Measurements from ENCODE around the gene NAT16. TPM values are rescaled to one million over a fixed set of nuclear protein-coding genes. Genes with fewer than 3 reads are reported as not detected.
A peak's percentile ranks its signal among the peaks of the same experiment; 100 is the strongest.

NAT16 gene
- total and polyA plus RNA-seq, 2 of the 8 experiments (the other 6 are each of a cell fraction or from before 2014, with no cell fraction given): 0.26 to 0.84 TPM

- Histone ChIP-seq H3K27ac (ENCODE audit: low read depth, low read length) (no peak overlapping the region), H3K9ac (replicated peaks in 1 of 4; ENCODE audit: extremely low read depth in 1 of 4, low read depth in 3 of 4, low read length in 3 of 4) (peak overlapping the region in 1 of 4 experiments; percentile 40; a peak in 1 of 7 replicates), H4K5ac (ENCODE audit: insufficient read length, low read depth, low read length) (no peak overlapping the region), H2BK20ac (ENCODE audit: low read length) (no peak overlapping the region), H2AK5ac (ENCODE audit: low read depth, low read length) (no peak overlapping the region), H3K27me3 (replicated peaks in 1 of 4; ENCODE audit: control insufficient read depth in 3 of 4, extremely low read depth in 1 of 4, insufficient read depth in 3 of 4, low read length in 3 of 4) (peaks cover 8 to 59% (median 40%) of the 10 kb centered on the region in 4 experiments), H3K4me1 (replicated peaks in 1 of 4; ENCODE audit: control insufficient read depth in 3 of 4, insufficient read depth in 4 of 4, low read length in 3 of 4) (peaks cover 17 to 62% (median 43%) of the 10 kb centered on the region in 4 experiments), H2BK120ac (replicated peaks; ENCODE audit: low read depth, low read length) (no peak overlapping the region), H3K4me3 (ENCODE audit: extremely low read depth in 1 of 4, insufficient read depth in 2 of 4, low read depth in 3 of 4, low read length in 4 of 4) (peak overlapping the region; percentile 46 to 74 (median 48)), H2AFZ (ENCODE audit: low read length) (no peak overlapping the region), H3K9me3 (ENCODE audit: insufficient read depth in 2 of 2, low read depth in 1 of 2, low read length in 1 of 2) (no peaks in the 10 kb centered on the region), H3K79me2 (ENCODE audit: control insufficient read depth in 1 of 2, insufficient read depth in 2 of 2, low read length in 2 of 2) (no peaks in the 10 kb centered on the region), H3K23me2 (ENCODE audit: low read depth, low read length) (peaks cover 37% of the 10 kb centered on the region), H3K56ac (replicated peaks; ENCODE audit: insufficient read length, low read depth, low read length) (no peak overlapping the region), H3K79me1 (ENCODE audit: low read depth, low read length) (no peaks in the 10 kb centered on the region), H4K91ac (replicated peaks; ENCODE audit: insufficient read length, low read length) (no peak overlapping the region), H4K8ac (ENCODE audit: extremely low read depth, insufficient read depth, low read length) (peak overlapping the region; percentile 4), H3K4me2 (ENCODE audit: insufficient read depth in 1 of 2, low read depth in 2 of 2, low read length in 2 of 2) (peak overlapping the region; percentile 44 to 90), H2BK15ac (ENCODE audit: low read length) (no peak overlapping the region), H2BK5ac (ENCODE audit: low read depth, low read length) (no peak overlapping the region), H3K36me3 (ENCODE audit: control insufficient read depth in 2 of 4, insufficient read depth in 4 of 4, low read length in 3 of 4) (peaks cover 0 to 1% (median 0%) of the 10 kb centered on the region in 4 experiments; a peak in 1 of 8 replicates), H4K20me1 (replicated peaks in 1 of 2; ENCODE audit: control insufficient read depth in 1 of 2, insufficient read depth in 2 of 2, low read length in 2 of 2) (peaks cover 7 to 9% of the 10 kb centered on the region in 2 experiments), H3K18ac (ENCODE audit: extremely low read depth, low read length) (peak overlapping the region; percentile 13), H2BK12ac (ENCODE audit: low read depth, low read length) (no peak overlapping the region), H3K4ac (replicated peaks; ENCODE audit: insufficient read length, low read depth, low read length) (no peak overlapping the region), H3K23ac (ENCODE audit: insufficient read length) (no peak overlapping the region), H3K14ac (ENCODE audit: insufficient read length) (no peak overlapping the region)
- ChIA-PET POLR2A (ENCODE audit: partially characterized antibody) (interaction anchor here (1.1 to 2.6 kb wide), 3 partner anchors 9 to 130 kb away, joined by 4 to 20 read pairs (median 8); partner anchors contain the start of gene AP1S1), CTCF (ENCODE audit: partially characterized antibody) (interaction anchor here (1.0 to 5.7 kb wide), 5 partner anchors 8 to 28 kb away, joined by 3 to 46 read pairs (median 8); no protein-coding TSS in a partner anchor)
- WGBS, 2 experiments (ENCODE audit: extremely low coverage in 1 of 2, insufficient coverage in 1 of 2, insufficient read length in 1 of 2, insufficient replicate concordance in 2 of 2, low coverage in 1 of 2, low lambda C conversion rate in 2 of 2, missing lambda C conversion rate in 1 of 2): 2% methylated on average over 64 of the region's 75 CpGs; no CpG with 5 or more reads in 1 of the 2 experiments
- FAIRE-seq (no peak), DNase-seq (ENCODE audit: low read depth in 1 of 2, low spot score in 2 of 2) (peak in 1 of 2 experiments; percentile 85)
- TF ChIP-seq CBX8 (IDR thresholded peaks at IDR 0.05; ENCODE audit: borderline replicate concordance, low read depth, low read length) (no peak), CTCF (IDR thresholded peaks at IDR 0.05; ENCODE audit: control extremely low read depth in 1 of 3, insufficient read depth in 1 of 3, low read depth in 1 of 3, low read length in 3 of 3) (no peak), SUZ12 (IDR thresholded peaks at IDR 0.05; ENCODE audit: low read length) (peak; percentile 58), EZH2 (IDR thresholded peaks at IDR 0.05; ENCODE audit: low read depth, low read length, severe bottlenecking) (peak; percentile 66), HDAC6 (IDR thresholded peaks at IDR 0.05; ENCODE audit: low read depth, low read length) (no peak), HDAC2 (IDR thresholded peaks at IDR 0.05; ENCODE audit: borderline replicate concordance in 1 of 2, low read depth in 2 of 2, low read length in 2 of 2) (peak; percentile 21 to 50; a peak in 1 of 4 replicates)
- TF ChIP-seq, protein P1, sequence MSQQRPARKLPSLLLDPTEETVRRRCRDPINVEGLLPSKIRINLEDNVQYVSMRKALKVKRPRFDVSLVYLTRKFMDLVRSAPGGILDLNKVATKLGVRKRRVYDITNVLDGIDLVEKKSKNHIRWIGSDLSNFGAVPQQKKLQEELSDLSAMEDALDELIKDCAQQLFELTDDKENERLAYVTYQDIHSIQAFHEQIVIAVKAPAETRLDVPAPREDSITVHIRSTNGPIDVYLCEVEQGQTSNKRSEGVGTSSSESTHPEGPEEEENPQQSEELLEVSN (IDR thresholded peaks at IDR 0.05): no peak
Measured at GRCh38 chr7:101164071-101164840, 15.8 kb downstream of the NAT16 start.

All from H1 (cell line).